ENCODE data around the gene BMPR1B. TPM values are rescaled to one million over a fixed set of nuclear protein-coding genes. Genes with fewer than 3 reads are reported as not detected.
"Not testable (repeated sequence)": the region's sequence is repeated elsewhere in the genome, so short reads cannot be mapped to it uniquely, and the experiment has no call there.

BMPR1B gene
- total RNA-seq, 1 experiment from 2014 or later, result 7.1 TPM

DNA sequence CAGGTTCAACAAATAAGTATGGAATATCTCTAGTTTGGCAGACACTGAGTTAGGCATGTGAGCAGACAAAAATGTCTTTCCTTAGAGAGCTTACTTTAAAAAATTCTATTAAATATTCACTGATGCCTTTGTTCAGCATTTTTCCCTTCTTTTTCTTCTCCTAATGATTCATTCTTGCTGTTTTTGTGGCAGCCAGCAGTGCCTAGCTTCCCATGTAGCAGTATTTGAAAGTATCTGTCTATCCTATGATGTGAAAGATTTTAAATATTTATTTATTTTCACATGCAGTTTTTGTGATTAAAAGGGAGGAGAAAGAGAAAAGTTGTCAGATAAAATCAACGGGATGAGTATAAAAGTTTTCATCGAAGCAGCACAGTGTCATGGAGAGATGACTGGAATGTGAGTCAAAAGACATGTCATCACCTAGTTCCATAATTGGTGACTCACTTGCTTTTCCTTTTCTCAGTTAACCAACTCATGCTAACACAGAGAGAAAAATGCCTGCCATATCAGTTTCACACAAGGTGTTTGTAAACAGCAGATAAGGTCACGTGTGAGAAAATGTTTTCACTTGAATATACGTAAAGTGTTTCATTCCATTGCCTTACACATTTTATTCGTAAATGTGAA, 69.8 kb downstream of the BMPR1B start:
- Histone ChIP-seq H3K36me3 (ENCODE audit: low read depth, low read length) (no peaks in the 10 kb centered on the region), H3K9me2 (replicated peaks; ENCODE audit: low read length) (no peaks in the 10 kb centered on the region), H3K4me2 (ENCODE audit: low read length) (peak overlapping the region; percentile 79), H3K4me3 (ENCODE audit: low read length) (peak overlapping the region; percentile 52), H4K20me1 (ENCODE audit: low read length) (no peaks in the 10 kb centered on the region), H3K4me1 (ENCODE audit: insufficient read depth, low read length) (peaks cover 24% of the 10 kb centered on the region), H3F3A (ENCODE audit: low read length, unreplicated experiment) (no peaks in the 10 kb centered on the region), H3K27ac (ENCODE audit: low read length) (peak overlapping the region; percentile 75), H3K9me3 (ENCODE audit: low read length) (no peaks in the 10 kb centered on the region), H3K79me2 (ENCODE audit: low read length) (no peaks in the 10 kb centered on the region), H3K27me3 (ENCODE audit: low read length) (no peaks in the 10 kb centered on the region), H3K9ac (ENCODE audit: low read length) (peak overlapping the region; percentile 39), H2AFZ (ENCODE audit: low read length) (0 out of 2 replicates have a peak overlapping the region, but pooled peaks have one; percentile 41)
- ChIA-PET CTCF (no interaction called here), POLR2A (ENCODE audit: unreplicated experiment) (interaction anchor here (0.5 to 0.7 kb wide), 2 partner anchors 556 to 1721 kb away, joined by 3 to 5 read pairs; no protein-coding TSS in a partner anchor)
- TF ChIP-seq EZH2 (IDR thresholded peaks at IDR 0.05; ENCODE audit: low read length, unreplicated experiment), result no peak
- no peak for TF ChIP-seq EZH2phosphoT487 (IDR thresholded peaks at IDR 0.05; ENCODE audit: borderline replicate concordance, low read length)
- TF ChIP-seq, protein P1, sequence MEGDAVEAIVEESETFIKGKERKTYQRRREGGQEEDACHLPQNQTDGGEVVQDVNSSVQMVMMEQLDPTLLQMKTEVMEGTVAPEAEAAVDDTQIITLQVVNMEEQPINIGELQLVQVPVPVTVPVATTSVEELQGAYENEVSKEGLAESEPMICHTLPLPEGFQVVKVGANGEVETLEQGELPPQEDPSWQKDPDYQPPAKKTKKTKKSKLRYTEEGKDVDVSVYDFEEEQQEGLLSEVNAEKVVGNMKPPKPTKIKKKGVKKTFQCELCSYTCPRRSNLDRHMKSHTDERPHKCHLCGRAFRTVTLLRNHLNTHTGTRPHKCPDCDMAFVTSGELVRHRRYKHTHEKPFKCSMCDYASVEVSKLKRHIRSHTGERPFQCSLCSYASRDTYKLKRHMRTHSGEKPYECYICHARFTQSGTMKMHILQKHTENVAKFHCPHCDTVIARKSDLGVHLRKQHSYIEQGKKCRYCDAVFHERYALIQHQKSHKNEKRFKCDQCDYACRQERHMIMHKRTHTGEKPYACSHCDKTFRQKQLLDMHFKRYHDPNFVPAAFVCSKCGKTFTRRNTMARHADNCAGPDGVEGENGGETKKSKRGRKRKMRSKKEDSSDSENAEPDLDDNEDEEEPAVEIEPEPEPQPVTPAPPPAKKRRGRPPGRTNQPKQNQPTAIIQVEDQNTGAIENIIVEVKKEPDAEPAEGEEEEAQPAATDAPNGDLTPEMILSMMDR (conservative IDR thresholded peaks at IDR 0.05; ENCODE audit: low read depth, low read length), result no peak
- peak; percentile 98 for ATAC-seq
- BruUV-seq (replicated peaks), result no TSS peak
- intact Hi-C loops (cut with micrococcal nuclease), result loop anchor here (2.0 to 5.0 kb wide), 2 partner anchors 50 to 267 kb away; no protein-coding TSS in a partner anchor
- DNase-seq, result peak; percentile 84

DNA sequence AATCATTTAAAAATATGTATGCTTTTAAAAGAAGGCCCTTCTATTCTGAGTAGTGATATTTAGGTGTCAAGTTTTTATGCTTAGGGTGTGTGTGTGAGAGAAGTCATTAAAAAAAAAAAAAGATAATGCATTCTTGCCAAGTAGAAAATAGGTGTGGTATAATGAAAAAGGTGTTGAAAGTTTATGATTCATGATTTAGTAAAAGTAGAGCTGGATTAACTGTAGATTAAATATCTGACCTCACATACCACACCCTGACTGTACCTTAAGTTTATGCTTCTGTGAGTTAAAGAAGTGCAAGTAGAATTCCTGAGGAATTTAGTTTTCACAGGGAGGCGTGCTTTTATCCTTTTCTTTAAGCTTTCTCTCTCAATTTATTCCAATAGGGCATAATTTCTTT, 71.1 kb downstream of the BMPR1B start:
- Histone ChIP-seq H3K4me2 (ENCODE audit: low read length) (no peak overlapping the region), H3K4me3 (ENCODE audit: low read length) (no peak overlapping the region), H3K27ac (ENCODE audit: low read length) (peak overlapping the region; percentile 75; the same call in 1 of the 2 replicates), H4K20me1 (ENCODE audit: low read length) (no peaks in the 10 kb centered on the region), H3F3A (ENCODE audit: low read length, unreplicated experiment) (no peaks in the 10 kb centered on the region), H3K9me2 (replicated peaks; ENCODE audit: low read length) (no peaks in the 10 kb centered on the region), H3K36me3 (ENCODE audit: low read depth, low read length) (no peaks in the 10 kb centered on the region), H3K9ac (ENCODE audit: low read length) (no peak overlapping the region), H3K27me3 (ENCODE audit: low read length) (no peaks in the 10 kb centered on the region), H3K4me1 (ENCODE audit: insufficient read depth, low read length) (peaks cover 24% of the 10 kb centered on the region), H3K79me2 (ENCODE audit: low read length) (no peaks in the 10 kb centered on the region), H3K9me3 (ENCODE audit: low read length) (no peaks in the 10 kb centered on the region), H2AFZ (ENCODE audit: low read length) (no peak overlapping the region)
- POLR2A ChIA-PET (ENCODE audit: unreplicated experiment), result no interaction called here
- intact Hi-C loops (cut with micrococcal nuclease), result loop anchor here (5.0 kb wide), 1 partner anchor 52 kb away; no protein-coding TSS in a partner anchor
- ATAC-seq (no peak), DNase-seq (no peak)
- CTCF ChIA-PET, result no interaction called here
- BruUV-seq (replicated peaks), result no TSS peak
- no peak for TF ChIP-seq EZH2 (IDR thresholded peaks at IDR 0.05; ENCODE audit: low read length, unreplicated experiment)
- TF ChIP-seq, protein P1 (conservative IDR thresholded peaks at IDR 0.05; ENCODE audit: low read depth, low read length), result no peak
- TF ChIP-seq EZH2phosphoT487 (IDR thresholded peaks at IDR 0.05; ENCODE audit: borderline replicate concordance, low read length), result no peak

DNA sequence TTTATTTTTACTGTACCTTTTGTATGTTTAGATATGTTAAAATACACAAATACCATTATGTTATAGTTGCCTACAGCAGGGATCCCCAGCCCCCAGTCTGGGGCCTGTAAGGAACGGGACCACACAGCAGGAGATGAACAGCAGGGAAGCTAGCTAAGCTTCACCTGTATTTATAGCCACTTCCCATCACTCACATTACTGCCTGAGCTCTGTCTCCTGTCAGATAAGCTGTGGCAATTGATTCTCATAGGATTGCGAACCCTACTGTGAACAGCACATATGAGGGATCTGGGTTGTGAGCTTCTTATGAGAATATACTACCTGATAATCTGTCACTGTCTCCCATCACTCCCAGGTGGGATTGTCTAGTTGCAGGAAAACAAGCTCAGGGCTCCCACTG, 73.9 kb downstream of the BMPR1B start:
- no peak for DNase-seq
- TF ChIP-seq, protein P1 (conservative IDR thresholded peaks at IDR 0.05; ENCODE audit: low read depth, low read length), result no peak
- TF ChIP-seq EZH2phosphoT487 (IDR thresholded peaks at IDR 0.05; ENCODE audit: borderline replicate concordance, low read length) (no peak), EZH2 (IDR thresholded peaks at IDR 0.05; ENCODE audit: low read length, unreplicated experiment) (no peak)
- H3K9ac ChIP-seq (ENCODE audit: low read length), result no peak overlapping the region
- no peaks in the 10 kb centered on the region for H3F3A ChIP-seq (ENCODE audit: low read length, unreplicated experiment)
- no peak overlapping the region for H3K4me2 ChIP-seq (ENCODE audit: low read length)
- no peaks in the 10 kb centered on the region for H3K79me2 ChIP-seq (ENCODE audit: low read length)
- H3K9me2 ChIP-seq (replicated peaks; ENCODE audit: low read length), result no peaks in the 10 kb centered on the region
- no peak overlapping the region for H2AFZ ChIP-seq (ENCODE audit: low read length)
- H3K9me3 ChIP-seq (ENCODE audit: low read length), result no peaks in the 10 kb centered on the region
- BruUV-seq (replicated peaks), result no TSS peak
- H3K27ac ChIP-seq (ENCODE audit: low read length), result no peak overlapping the region
- ChIA-PET POLR2A (ENCODE audit: unreplicated experiment) (no interaction called here), CTCF (no interaction called here)
- intact Hi-C loops (cut with micrococcal nuclease), result no loop called here
- ATAC-seq, result no peak
- no peaks in the 10 kb centered on the region for H3K27me3 ChIP-seq (ENCODE audit: low read length)
- peaks cover 18% of the 10 kb centered on the region for H3K4me1 ChIP-seq (ENCODE audit: insufficient read depth, low read length)
- no peak overlapping the region for H3K4me3 ChIP-seq (ENCODE audit: low read length)
- H3K36me3 ChIP-seq (ENCODE audit: low read depth, low read length), result no peaks in the 10 kb centered on the region
- no peaks in the 10 kb centered on the region for H4K20me1 ChIP-seq (ENCODE audit: low read length)

DNA sequence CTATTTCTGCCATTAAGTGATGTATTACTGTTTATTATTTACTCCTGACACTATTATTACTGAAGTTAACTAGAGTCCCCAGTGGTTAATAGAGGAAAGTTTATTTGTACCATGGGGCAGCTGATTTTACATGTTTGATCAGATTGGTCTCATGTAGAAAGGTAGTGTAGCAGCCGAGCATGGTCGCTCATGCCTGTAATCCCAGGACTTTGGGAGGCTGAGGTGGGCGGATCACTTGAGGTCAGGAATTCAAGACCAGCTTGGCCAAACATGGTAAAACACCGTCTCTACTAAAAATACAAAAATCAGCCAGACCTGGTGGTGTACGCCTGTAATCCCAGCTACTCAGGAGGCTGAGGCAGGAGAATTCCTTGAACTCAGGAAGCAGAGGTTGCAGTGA, 74.6 kb downstream of the BMPR1B start:
- H3F3A ChIP-seq (ENCODE audit: low read length, unreplicated experiment); BruUV-seq (replicated peaks); H3K27me3 ChIP-seq (ENCODE audit: low read length); H3K9me3 ChIP-seq (ENCODE audit: low read length); ATAC-seq; H3K4me3 ChIP-seq (ENCODE audit: low read length); POLR2A ChIA-PET (ENCODE audit: unreplicated experiment); H3K9me2 ChIP-seq (replicated peaks; ENCODE audit: low read length); H2AFZ ChIP-seq (ENCODE audit: low read length); CTCF ChIA-PET; intact Hi-C loops (cut with micrococcal nuclease); DNase-seq; H3K9ac ChIP-seq (ENCODE audit: low read length); H3K27ac ChIP-seq (ENCODE audit: low read length); H3K79me2 ChIP-seq (ENCODE audit: low read length); H4K20me1 ChIP-seq (ENCODE audit: low read length); H3K4me2 ChIP-seq (ENCODE audit: low read length); H3K36me3 ChIP-seq (ENCODE audit: low read depth, low read length): not testable (repeated sequence)
- H3K4me1 ChIP-seq (ENCODE audit: insufficient read depth, low read length), result peaks cover 16% of the 10 kb centered on the region

Measured in PC-3 (cell line).